Measurements from ENCODE around the gene APBA2. TPM values are rescaled to one million over a fixed set of nuclear protein-coding genes. Genes with fewer than 3 reads are reported as not detected.

APBA2 gene
- total and polyA plus RNA-seq, 10 of the 15 experiments (the other 5 are each of a cell fraction or from before 2014, with no cell fraction given) = 0.06 to 0.26 (median 0.07) TPM; not detected in 7

DNA sequence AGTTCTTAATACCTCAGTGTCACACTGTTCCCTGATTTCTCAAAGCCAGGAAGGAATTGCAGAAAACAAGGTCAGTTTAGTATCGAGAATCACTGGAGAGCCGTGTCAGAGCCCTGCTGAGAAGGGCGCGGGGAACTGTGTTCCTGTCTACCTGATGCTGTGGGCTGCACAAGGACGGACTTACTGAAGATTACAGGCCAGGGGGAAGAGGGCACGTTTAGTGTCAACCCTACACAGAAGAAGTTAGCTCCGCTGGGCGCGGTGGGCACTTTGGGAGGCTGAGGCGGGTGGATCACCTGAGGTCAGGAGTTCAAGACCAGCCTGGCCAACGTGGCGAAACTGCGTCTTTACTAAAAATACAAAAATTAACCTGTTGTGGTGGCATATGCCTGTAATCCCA is 104.1 kb downstream of the APBA2 start:
- ChIA-PET POLR2A (no interaction called here), CTCF (no interaction called here)

More for the DNA sequence above, 104.1 kb downstream of the APBA2 start:
- BruUV-seq (replicated peaks) = no TSS peak
- no peaks in the 10 kb centered on the region; a peak in 1 of 4 replicates for H3K27me3 ChIP-seq (replicated peaks in 1 of 2; ENCODE audit: control insufficient read depth in 2 of 2, insufficient read depth in 2 of 2, low read length in 1 of 2)
- in situ Hi-C loops (cut with MboI) (no loop called here), intact Hi-C loops (cut with micrococcal nuclease; ENCODE audit: unreplicated experiment) (no loop called here)
- no peaks in the 10 kb centered on the region for H4K20me1 ChIP-seq (ENCODE audit: control insufficient read depth, insufficient read depth)
- no peaks in the 10 kb centered on the region for H3K36me3 ChIP-seq (ENCODE audit: control insufficient read depth in 2 of 2, insufficient read depth in 2 of 2, low read length in 1 of 2)
- TF ChIP-seq SIN3A (IDR thresholded peaks at IDR 0.05; ENCODE audit: low read depth, low read length) (no peak), CBX5 (IDR thresholded peaks at IDR 0.05; ENCODE audit: low read depth) (no peak), YY1 (IDR thresholded peaks at IDR 0.05; ENCODE audit: low read depth, low read length) (no peak), MXI1 (IDR thresholded peaks at IDR 0.05; ENCODE audit: low read depth, low read length) (no peak), ZZZ3 (IDR thresholded peaks at IDR 0.05; ENCODE audit: control insufficient read depth, insufficient read length, low read depth) (no peak), PBX3 (IDR thresholded peaks at IDR 0.05; ENCODE audit: insufficient replicate concordance, low read depth, low read length) (no peak), CHD2 (IDR thresholded peaks at IDR 0.05; ENCODE audit: borderline replicate concordance, low read depth, low read length) (no peak), KLF5 (IDR thresholded peaks at IDR 0.05; ENCODE audit: partially characterized antibody) (no peak), RFX5 (IDR thresholded peaks at IDR 0.05; ENCODE audit: low read depth, low read length) (no peak), RELA (IDR thresholded peaks at IDR 0.05; ENCODE audit: borderline replicate concordance, partially characterized antibody) (no peak), HDGF (IDR thresholded peaks at IDR 0.05) (no peak), MTA3 (IDR thresholded peaks at IDR 0.05; ENCODE audit: borderline replicate concordance, low read length) (no peak), SUZ12 (IDR thresholded peaks at IDR 0.05; ENCODE audit: unreplicated experiment) (no peak), LARP7 (IDR thresholded peaks at IDR 0.05) (no peak), TAF1 (IDR thresholded peaks at IDR 0.05; ENCODE audit: borderline replicate concordance, low read depth, low read length) (no peak)
- TF ChIP-seq, protein P1, sequence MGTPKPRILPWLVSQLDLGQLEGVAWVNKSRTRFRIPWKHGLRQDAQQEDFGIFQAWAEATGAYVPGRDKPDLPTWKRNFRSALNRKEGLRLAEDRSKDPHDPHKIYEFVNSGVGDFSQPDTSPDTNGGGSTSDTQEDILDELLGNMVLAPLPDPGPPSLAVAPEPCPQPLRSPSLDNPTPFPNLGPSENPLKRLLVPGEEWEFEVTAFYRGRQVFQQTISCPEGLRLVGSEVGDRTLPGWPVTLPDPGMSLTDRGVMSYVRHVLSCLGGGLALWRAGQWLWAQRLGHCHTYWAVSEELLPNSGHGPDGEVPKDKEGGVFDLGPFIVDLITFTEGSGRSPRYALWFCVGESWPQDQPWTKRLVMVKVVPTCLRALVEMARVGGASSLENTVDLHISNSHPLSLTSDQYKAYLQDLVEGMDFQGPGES (IDR thresholded peaks at IDR 0.05) = no peak
- ChIA-PET SMC1A (ENCODE audit: uncharacterized antibody, unreplicated experiment) (no interaction called here), RAD21 (ENCODE audit: unreplicated experiment) (no interaction called here)
- ATAC-seq = no peak
- no peak overlapping the region for H3K4me2 ChIP-seq (ENCODE audit: control insufficient read depth, insufficient read depth)
- no peaks in the 10 kb centered on the region for H3K9me3 ChIP-seq (replicated peaks; ENCODE audit: control insufficient read depth, insufficient read depth, low read length)
- H2AFZ ChIP-seq (ENCODE audit: control insufficient read depth, low read depth, low read length) = no peak overlapping the region
- H3K27ac ChIP-seq (ENCODE audit: control insufficient read depth, insufficient read depth) = no peak overlapping the region
- no peaks in the 10 kb centered on the region for H3K79me2 ChIP-seq (ENCODE audit: control insufficient read depth, insufficient read depth, low read length)
- FAIRE-seq = no peak
- no peak overlapping the region for H3K4me3 ChIP-seq
- no peak for DNase-seq (ENCODE audit: low read depth, low spot score)
- WGBS (ENCODE audit: insufficient coverage, insufficient replicate concordance, low lambda C conversion rate, missing lambda C conversion rate) = 52% methylated on average over 13 of the region's 13 CpGs
- H3K4me1 ChIP-seq (ENCODE audit: control insufficient read depth, insufficient read depth, low read length) = no peaks in the 10 kb centered on the region
- H3K9ac ChIP-seq (ENCODE audit: control insufficient read depth, insufficient read depth, low read length) = no peak overlapping the region
